Motor neuron (in vitro differentiated cells): ENCODE results near the gene ECI1. TPM values are rescaled to one million over a fixed set of nuclear protein-coding genes. Genes with fewer than 3 reads are reported as not detected.

ENCODE experiments used
- ATAC-seq, 8 experiments: fragments of 200-7000 bp; cut with Tn5 transposase; replicated peaks in 6 of 8; 2 replicates each; pipeline ENCODE4 v1.8.0; 2021; ENCODE audit warnings: mild to moderate bottlenecking in 8 of 8, moderate library complexity in 8 of 8
- H3K27ac ChIP-seq, 2 donors: fragments of 250-450 bp; sonication (Bioruptor Pico); 2 replicates each; pipeline ENCODE4 v1.9.0; 2021; ENCODE audit warnings: antibody characterized with exemption in 2 of 2, mild to moderate bottlenecking in 2 of 2, moderate library complexity in 1 of 2
- H3K4me1 ChIP-seq, 2 donors: fragments of 250-450 bp; sonication (Bioruptor Pico); replicated peaks in 1 of 2; 2 replicates each; pipeline ENCODE4 v1.6.1; 2021; ENCODE audit warnings: antibody characterized with exemption in 2 of 2, mild to moderate bottlenecking in 2 of 2, moderate library complexity in 1 of 2
- H3K4me3 ChIP-seq, 5 donors: fragments of 250-450 bp; sonication (Bioruptor Pico); 2 replicates each; pipeline ENCODE4 v1.9.0; 2021; ENCODE audit warnings: antibody characterized with exemption in 5 of 5, mild to moderate bottlenecking in 5 of 5, moderate library complexity in 4 of 5
- WGBS, 10 experiments: fragments of 450-650 bp; shearing (Covaris generic); methylation state at CpG; one replicate each; pipeline ENCODE4 v1.0.0; 2022; 5-methylcytosine and 5-hydroxymethylcytosine counted together
- in situ Hi-C, 9 experiments: fragments of 400-800 bp; cut with MboI; loops; one replicate each; pipeline ENCODE4 v1.15.0; 2021; ENCODE audit warnings: low sequenced_read_pairs in 9 of 9, low pct_unique_long_range_greater_than_20kb in 2 of 9; ENCODE audit not compliant: unreplicated experiment in 9 of 9
- total RNA-seq, 8 experiments: library from RNA; unstranded; fragments of 300-600 nt; gene quantifications; 2 replicates each; pipeline versions ENCODE4 v1.2.3 to v1.2.4, GENCODE V29; 2022

The ECI1 gene
- total RNA-seq, 8 experiments from 2014 or later, result 26.6 to 56.4 (median 32.6) TPM

GRCh38 chr16:2232094-2232990 lies 19.0 kb downstream of the ECI1 start:
- in situ Hi-C loops, result no loop called here
- no peak for ATAC-seq
- Histone ChIP-seq H3K27ac (no peak overlapping the region), H3K4me3 (no peak overlapping the region), H3K4me1 (peaks cover 13 to 15% of the 10 kb centered on the region in 2 donors)
- 90 to 95% methylated on average over 2 to 4 of the region's 41 CpGs; no CpG with 5 or more reads in 8 of the 10 experiments for WGBS, 10 experiments

GRCh38 chr16:2231016-2231931 lies 20.1 kb downstream of the ECI1 start:
- WGBS, 10 experiments, result 65 to 93% (median 83%) methylated on average over 2 to 15 of the region's 29 CpGs; no CpG with 5 or more reads in 2 of the 10 experiments
- H3K4me3 ChIP-seq, result no peak overlapping the region
- ATAC-seq, result peak in 5 of 8 experiments; percentile 56 to 82 (median 63)
- H3K27ac ChIP-seq, result peak overlapping the region in 1 of 2 donors; percentile 51
- H3K4me1 ChIP-seq, result peaks cover 3 to 6% of the 10 kb centered on the region in 2 donors
- in situ Hi-C loops, result no loop called here

GRCh38 chr16:2230376-2230775 lies 21.0 kb downstream of the ECI1 start:
- no peak for ATAC-seq
- H3K4me1 ChIP-seq, result no peaks in the 10 kb centered on the region
- no CpG with 5 or more reads among the region's 13 CpGs for WGBS, 10 experiments
- no peak overlapping the region for H3K4me3 ChIP-seq
- in situ Hi-C loops, result no loop called here
- peak overlapping the region in 1 of 2 donors; percentile 51 for H3K27ac ChIP-seq

GRCh38 chr16:2229632-2230250 lies 21.6 kb downstream of the ECI1 start:
- ATAC-seq, result no peak
- H3K4me3 ChIP-seq, result no peak overlapping the region
- peaks cover 5% of the 10 kb centered on the region in 2 donors for H3K4me1 ChIP-seq
- in situ Hi-C loops, result no loop called here
- H3K27ac ChIP-seq, result no peak overlapping the region
- WGBS, 10 experiments, result 80 to 100% (median 100%) methylated on average over 1 to 11 of the region's 23 CpGs; no CpG with 5 or more reads in 4 of the 10 experiments

GRCh38 chr16:2229091-2229490 lies 22.3 kb downstream of the ECI1 start:
- WGBS, 10 experiments, result 90 to 100% methylated on average over 2 to 8 of the region's 12 CpGs; no CpG with 5 or more reads in 8 of the 10 experiments

GRCh38 chr16:2228161-2228824 lies 23.1 kb downstream of the ECI1 start:
- Histone ChIP-seq H3K4me3 (no peak overlapping the region), H3K27ac (no peak overlapping the region), H3K4me1 (peaks cover 10 to 11% of the 10 kb centered on the region in 2 donors)
- 80 to 100% (median 100%) methylated on average over 1 of the region's 25 CpGs; no CpG with 5 or more reads in 7 of the 10 experiments for WGBS, 10 experiments
- no peak for ATAC-seq
- in situ Hi-C loops, result no loop called here

More at GRCh38 chr16:2229091-2229490, 22.3 kb downstream of the ECI1 start:
- in situ Hi-C loops, result no loop called here
- Histone ChIP-seq H3K4me3 (no peak overlapping the region), H3K27ac (no peak overlapping the region), H3K4me1 (peaks cover 10 to 11% of the 10 kb centered on the region in 2 donors)
- no peak for ATAC-seq

GRCh38 chr16:2226918-2227317 lies 24.5 kb downstream of the ECI1 start:
- Histone ChIP-seq H3K27ac (no peak overlapping the region), H3K4me3 (no peak overlapping the region), H3K4me1 (peaks cover 10 to 11% of the 10 kb centered on the region in 2 donors)
- in situ Hi-C loops, result no loop called here
- ATAC-seq, result no peak
- 81 to 100% (median 93%) methylated on average over 1 to 5 of the region's 6 CpGs; no CpG with 5 or more reads in 5 of the 10 experiments for WGBS, 10 experiments

- in situ Hi-C loops, result no loop called here
- ATAC-seq, result no peak
- Histone ChIP-seq H3K4me1 (peaks cover 10 to 11% of the 10 kb centered on the region in 2 donors), H3K4me3 (no peak overlapping the region), H3K27ac (no peak overlapping the region)
- WGBS, 10 experiments, result 76 to 96% (median 85%) methylated on average over 1 to 4 of the region's 9 CpGs; no CpG with 5 or more reads in 4 of the 10 experiments
Measured at GRCh38 chr16:2226245-2226793, 25.1 kb downstream of the ECI1 start.

GRCh38 chr16:2223942-2224486 lies 27.4 kb downstream of the ECI1 start:
- H3K4me1 ChIP-seq, result peaks cover 10 to 11% of the 10 kb centered on the region in 2 donors
- WGBS, 10 experiments, result 0 to 31% (median 13%) methylated on average over 2 to 6 of the region's 22 CpGs; no CpG with 5 or more reads in 6 of the 10 experiments
- ATAC-seq, result peak in 3 of 8 experiments; percentile 23 to 45 (median 36)
- in situ Hi-C loops, result no loop called here
- H3K27ac ChIP-seq, result peak overlapping the region; percentile 80 to 91
- peak overlapping the region; percentile 70 to 92 (median 77) for H3K4me3 ChIP-seq

GRCh38 chr16:2223221-2223941 lies 28.0 kb downstream of the ECI1 start, which contains the start of gene E4F1:
TSS of gene E4F1 (plus strand) at chr16:2223591. CDS start at chr16:2223614, 23 bp downstream.
- H3K4me3 ChIP-seq, result peak within 1 kb of the TSS; percentile 70 to 92 (median 77)
- peak within 1 kb of the TSS; percentile 80 to 91 for H3K27ac ChIP-seq
- 0 to 2% methylated on average over 5 to 13 of the region's 82 CpGs; no CpG with 5 or more reads in 8 of the 10 experiments for WGBS, 10 experiments
- ATAC-seq, result peak; percentile 93 to 98 (median 96)
- in situ Hi-C loops, result no loop called here
- peaks cover 10 to 11% of the 10 kb centered on the region in 2 donors for H3K4me1 ChIP-seq

GRCh38 chr16:2216330-2216729 lies 35.1 kb downstream of the ECI1 start:
- 82 to 100% (median 92%) methylated on average over 1 to 4 of the region's 4 CpGs; no CpG with 5 or more reads in 5 of the 10 experiments for WGBS, 10 experiments
- peak overlapping the region in 1 of 2 donors; percentile 91 for H3K27ac ChIP-seq
- no peak for ATAC-seq
- H3K4me3 ChIP-seq, result no peak overlapping the region
- H3K4me1 ChIP-seq, result peaks cover 14 to 17% of the 10 kb centered on the region in 2 donors
- in situ Hi-C loops, result no loop called here
